ENCODE results near the gene PTPN13.
"Not testable (repeated sequence)": the region's sequence is repeated elsewhere in the genome, so short reads cannot be mapped to it uniquely, and the experiment has no call there.

The PTPN13 gene

GRCh38 chr4:86688026-86688425 is 93.9 kb downstream of the PTPN13 start:
- H3K4me1 ChIP-seq = no peaks in the 10 kb centered on the region
- no peaks in the 10 kb centered on the region for H3K36me3 ChIP-seq
- no peak for TF ChIP-seq Cebpa-rat (IDR thresholded peaks at IDR 0.05)
- no peaks in the 10 kb centered on the region for H3K27me3 ChIP-seq
- no peaks in the 10 kb centered on the region for H4K20me1 ChIP-seq
- H3K9me3 ChIP-seq = no peaks in the 10 kb centered on the region
- H3K9ac ChIP-seq = no peak overlapping the region
- H3K4me2 ChIP-seq = no peak overlapping the region
- no peak overlapping the region for H3K4me3 ChIP-seq
- no peak overlapping the region for H3K27ac ChIP-seq

GRCh38 chr4:86704601-86705000 is 110.5 kb downstream of the PTPN13 start:
- no peak overlapping the region for H3K27ac ChIP-seq
- H3K4me3 ChIP-seq = no peak overlapping the region
- no peak overlapping the region for H3K4me2 ChIP-seq
- no peak for TF ChIP-seq Cebpa-rat (IDR thresholded peaks at IDR 0.05)
- no peaks in the 10 kb centered on the region for H3K27me3 ChIP-seq
- H4K20me1 ChIP-seq = no peaks in the 10 kb centered on the region
- no peaks in the 10 kb centered on the region for H3K36me3 ChIP-seq
- no peak overlapping the region for H3K9ac ChIP-seq
- no peaks in the 10 kb centered on the region for H3K4me1 ChIP-seq
- H3K9me3 ChIP-seq = no peaks in the 10 kb centered on the region

DNA sequence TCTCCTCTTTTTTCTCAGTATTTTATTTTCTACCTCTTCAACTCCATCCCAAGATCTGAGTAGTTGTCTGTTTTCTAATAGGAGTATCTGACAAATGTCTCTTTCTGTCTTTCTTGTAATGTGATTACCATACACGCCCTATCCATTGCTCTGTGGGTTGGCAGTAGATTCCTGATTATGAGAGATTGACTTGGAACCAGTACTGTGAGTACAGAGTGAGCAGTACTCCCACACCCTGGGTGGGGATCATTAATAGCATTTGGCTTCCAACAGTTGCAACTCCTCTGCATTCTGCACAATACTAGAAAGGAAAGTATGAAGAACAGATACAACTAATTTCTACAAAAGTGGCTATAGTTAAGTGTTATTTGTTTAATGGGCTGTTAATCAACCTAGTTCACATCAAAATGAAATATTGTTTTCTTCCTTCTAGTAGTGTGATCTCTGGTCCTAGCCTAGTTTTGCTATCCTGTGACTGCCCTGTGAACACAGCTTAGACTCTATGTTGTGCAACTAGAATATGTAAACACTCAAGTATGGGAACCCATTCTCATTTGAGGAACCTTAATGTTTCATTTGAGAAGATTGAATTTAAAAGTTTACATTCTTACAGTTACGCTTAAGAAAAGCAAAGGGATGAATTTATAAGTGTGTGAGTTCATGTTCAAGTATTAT is 112.9 kb downstream of the PTPN13 start:
- Histone ChIP-seq H3K4me1 (no peaks in the 10 kb centered on the region), H3K4me2 (no peak overlapping the region), H3K27me3 (no peaks in the 10 kb centered on the region), H3K9me3 (no peaks in the 10 kb centered on the region), H3K27ac (no peak overlapping the region), H3K36me3 (no peaks in the 10 kb centered on the region), H3K9ac (no peak overlapping the region), H3K4me3 (no peak overlapping the region), H4K20me1 (no peaks in the 10 kb centered on the region)
- no peak for TF ChIP-seq Cebpa-rat (IDR thresholded peaks at IDR 0.05)

DNA sequence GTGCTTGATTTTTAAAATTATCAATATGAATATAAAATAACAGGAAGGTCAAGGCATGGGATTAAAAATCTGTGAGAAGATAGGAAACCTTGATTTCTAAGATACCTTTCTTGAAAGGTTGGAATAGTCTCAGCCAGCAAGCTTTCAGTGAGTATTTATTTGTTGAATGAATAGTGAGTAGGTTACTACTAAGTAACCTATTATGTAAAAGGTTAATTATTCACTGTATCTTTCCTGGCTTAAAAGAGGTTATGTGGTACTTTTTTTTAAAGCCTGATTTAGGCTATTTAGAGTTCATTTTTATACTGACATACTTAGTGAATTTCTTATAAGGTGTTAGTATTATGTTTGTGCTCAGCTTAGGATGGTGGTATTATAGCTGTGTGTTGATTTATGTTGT is 123.5 kb downstream of the PTPN13 start:
- no peaks in the 10 kb centered on the region for H3K27me3 ChIP-seq
- no peaks in the 10 kb centered on the region for H4K20me1 ChIP-seq
- H3K27ac ChIP-seq = no peak overlapping the region
- H3K9ac ChIP-seq = no peak overlapping the region
- TF ChIP-seq Cebpa-rat (IDR thresholded peaks at IDR 0.05) = no peak
- H3K4me2 ChIP-seq = no peak overlapping the region
- no peaks in the 10 kb centered on the region for H3K9me3 ChIP-seq
- H3K4me1 ChIP-seq = no peaks in the 10 kb centered on the region
- H3K36me3 ChIP-seq = no peaks in the 10 kb centered on the region
- H3K4me3 ChIP-seq = no peak overlapping the region

GRCh38 chr4:86718152-86718551 is 124.0 kb downstream of the PTPN13 start:
- no peaks in the 10 kb centered on the region for H3K27me3 ChIP-seq
- no peaks in the 10 kb centered on the region for H3K9me3 ChIP-seq
- H3K36me3 ChIP-seq = no peaks in the 10 kb centered on the region
- no peak overlapping the region for H3K4me2 ChIP-seq
- no peak overlapping the region for H3K9ac ChIP-seq
- no peak overlapping the region for H3K4me3 ChIP-seq
- no peaks in the 10 kb centered on the region for H3K4me1 ChIP-seq
- H3K27ac ChIP-seq = no peak overlapping the region
- no peak for TF ChIP-seq Cebpa-rat (IDR thresholded peaks at IDR 0.05)
- no peaks in the 10 kb centered on the region for H4K20me1 ChIP-seq

DNA sequence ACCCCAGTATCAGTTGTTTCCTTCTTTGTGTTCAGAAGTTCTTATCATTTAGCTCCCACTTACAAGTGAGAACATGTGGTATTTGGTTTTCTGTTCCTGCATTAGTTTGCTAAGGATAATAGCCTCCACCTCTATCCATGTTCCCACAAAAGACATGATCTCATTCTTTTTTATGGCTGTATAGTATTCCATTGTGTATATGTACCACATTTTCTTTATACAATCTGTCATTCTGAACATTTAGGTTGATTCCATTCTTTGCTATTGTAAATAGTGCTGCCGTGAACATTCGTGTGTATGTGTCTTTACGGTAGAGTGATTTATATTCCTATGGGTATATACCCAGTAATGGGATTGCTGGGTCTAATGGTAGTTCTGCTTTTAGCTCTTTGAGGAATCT is 125.0 kb downstream of the PTPN13 start:
- H3K9me3 ChIP-seq, H3K4me2 ChIP-seq, H3K27me3 ChIP-seq, H3K4me1 ChIP-seq, H3K27ac ChIP-seq, H3K9ac ChIP-seq, H3K36me3 ChIP-seq, H3K4me3 ChIP-seq, H4K20me1 ChIP-seq: not testable (repeated sequence)

- Histone ChIP-seq H3K9ac (no peak overlapping the region), H3K4me3 (no peak overlapping the region), H3K9me3 (no peaks in the 10 kb centered on the region), H3K27me3 (no peaks in the 10 kb centered on the region), H4K20me1 (no peaks in the 10 kb centered on the region), H3K27ac (no peak overlapping the region), H3K4me2 (no peak overlapping the region), H3K36me3 (no peaks in the 10 kb centered on the region), H3K4me1 (no peaks in the 10 kb centered on the region)
- TF ChIP-seq Cebpa-rat (IDR thresholded peaks at IDR 0.05) = no peak
These were observed 126.5 kb downstream of the PTPN13 start for GRCh38 chr4:86720508-86721068.

DNA sequence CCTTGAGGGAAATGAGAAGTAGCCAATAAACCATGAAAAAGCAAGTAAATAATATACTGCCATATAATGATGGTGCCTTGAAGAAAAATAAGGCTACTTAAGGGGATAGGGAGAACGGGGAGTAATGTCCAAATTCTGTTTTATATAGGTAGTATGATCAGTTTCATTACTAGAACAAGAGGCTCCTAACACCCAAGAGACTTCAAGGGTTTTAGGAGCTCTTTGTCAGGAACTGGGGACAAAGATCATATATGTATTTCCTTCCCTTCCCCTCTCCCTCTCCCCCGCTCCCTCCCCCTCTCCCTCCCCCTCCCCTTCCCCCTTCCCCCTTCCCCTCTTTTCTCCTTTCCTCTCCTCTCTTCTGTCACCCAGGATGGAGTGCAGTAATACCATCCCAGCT is 127.3 kb downstream of the PTPN13 start:
- TF ChIP-seq Cebpa-rat (IDR thresholded peaks at IDR 0.05) = no peak
- Histone ChIP-seq H3K27me3 (no peaks in the 10 kb centered on the region), H3K27ac (no peak overlapping the region), H3K9ac (no peak overlapping the region), H4K20me1 (no peaks in the 10 kb centered on the region), H3K9me3 (no peaks in the 10 kb centered on the region), H3K36me3 (no peaks in the 10 kb centered on the region), H3K4me3 (no peak overlapping the region), H3K4me1 (no peaks in the 10 kb centered on the region), H3K4me2 (no peak overlapping the region)

- no peaks in the 10 kb centered on the region for H3K9me3 ChIP-seq
- H3K36me3 ChIP-seq = no peaks in the 10 kb centered on the region
- H3K4me2 ChIP-seq = no peak overlapping the region
- no peak overlapping the region for H3K27ac ChIP-seq
- H3K4me3 ChIP-seq = no peak overlapping the region
- no peak for TF ChIP-seq Cebpa-rat (IDR thresholded peaks at IDR 0.05)
- no peaks in the 10 kb centered on the region for H4K20me1 ChIP-seq
- no peaks in the 10 kb centered on the region for H3K27me3 ChIP-seq
- no peaks in the 10 kb centered on the region for H3K4me1 ChIP-seq
- no peak overlapping the region for H3K9ac ChIP-seq
These were observed 136.2 kb downstream of the PTPN13 start for GRCh38 chr4:86730310-86730709.

- H4K20me1 ChIP-seq = no peaks in the 10 kb centered on the region
- no peaks in the 10 kb centered on the region for H3K4me1 ChIP-seq
- no peak overlapping the region for H3K4me3 ChIP-seq
- no peak overlapping the region for H3K27ac ChIP-seq
- H3K27me3 ChIP-seq = no peaks in the 10 kb centered on the region
- H3K9ac ChIP-seq = no peak overlapping the region
- no peak overlapping the region for H3K4me2 ChIP-seq
- H3K9me3 ChIP-seq = peaks cover 19% of the 10 kb centered on the region
- H3K36me3 ChIP-seq = peaks cover 9% of the 10 kb centered on the region; the same call in 1 of the 2 replicates
- no peak for TF ChIP-seq Cebpa-rat (IDR thresholded peaks at IDR 0.05)
These were observed 143.1 kb downstream of the PTPN13 start for GRCh38 chr4:86737244-86737643.

GRCh38 chr4:86741846-86742245 is 147.7 kb downstream of the PTPN13 start:
- H3K4me1 ChIP-seq = no peaks in the 10 kb centered on the region
- no peak overlapping the region for H3K4me3 ChIP-seq
- H3K9me3 ChIP-seq = peaks cover 19% of the 10 kb centered on the region
- peaks cover 9% of the 10 kb centered on the region; the same call in 1 of the 2 replicates for H3K36me3 ChIP-seq
- no peaks in the 10 kb centered on the region for H3K27me3 ChIP-seq
- no peak for TF ChIP-seq Cebpa-rat (IDR thresholded peaks at IDR 0.05)
- H3K4me2 ChIP-seq = no peak overlapping the region
- no peaks in the 10 kb centered on the region for H4K20me1 ChIP-seq
- H3K27ac ChIP-seq = no peak overlapping the region
- no peak overlapping the region for H3K9ac ChIP-seq
